ENCODE measurements around the gene C2orf15.

DNA sequence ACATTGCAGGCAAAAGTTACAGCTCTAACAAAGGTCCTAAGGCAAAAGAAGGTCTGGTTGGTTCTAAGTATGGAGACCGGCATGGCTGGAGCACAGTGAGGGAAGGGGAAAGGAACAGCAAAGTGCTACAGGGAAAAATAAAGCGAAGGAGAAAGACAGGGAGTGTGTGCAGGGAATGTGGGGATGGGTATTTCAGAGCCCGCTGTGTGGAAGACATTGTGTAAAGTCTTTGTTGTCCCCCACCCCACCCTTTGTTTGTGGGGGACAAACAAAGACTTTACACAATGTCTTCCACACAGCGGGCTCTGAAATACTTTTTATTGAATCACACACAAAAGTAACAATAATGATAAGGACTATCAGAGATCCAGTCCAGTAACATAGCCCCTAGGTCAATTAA lies 28.9 kb upstream of the C2orf15 start:
- TF ChIP-seq POLR2AphosphoS5 (IDR thresholded peaks at IDR 0.05), result no peak
- TF ChIP-seq, protein P1, sequence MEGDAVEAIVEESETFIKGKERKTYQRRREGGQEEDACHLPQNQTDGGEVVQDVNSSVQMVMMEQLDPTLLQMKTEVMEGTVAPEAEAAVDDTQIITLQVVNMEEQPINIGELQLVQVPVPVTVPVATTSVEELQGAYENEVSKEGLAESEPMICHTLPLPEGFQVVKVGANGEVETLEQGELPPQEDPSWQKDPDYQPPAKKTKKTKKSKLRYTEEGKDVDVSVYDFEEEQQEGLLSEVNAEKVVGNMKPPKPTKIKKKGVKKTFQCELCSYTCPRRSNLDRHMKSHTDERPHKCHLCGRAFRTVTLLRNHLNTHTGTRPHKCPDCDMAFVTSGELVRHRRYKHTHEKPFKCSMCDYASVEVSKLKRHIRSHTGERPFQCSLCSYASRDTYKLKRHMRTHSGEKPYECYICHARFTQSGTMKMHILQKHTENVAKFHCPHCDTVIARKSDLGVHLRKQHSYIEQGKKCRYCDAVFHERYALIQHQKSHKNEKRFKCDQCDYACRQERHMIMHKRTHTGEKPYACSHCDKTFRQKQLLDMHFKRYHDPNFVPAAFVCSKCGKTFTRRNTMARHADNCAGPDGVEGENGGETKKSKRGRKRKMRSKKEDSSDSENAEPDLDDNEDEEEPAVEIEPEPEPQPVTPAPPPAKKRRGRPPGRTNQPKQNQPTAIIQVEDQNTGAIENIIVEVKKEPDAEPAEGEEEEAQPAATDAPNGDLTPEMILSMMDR (IDR thresholded peaks at IDR 0.05), result no peak
- TF ChIP-seq POLR2A (IDR thresholded peaks at IDR 0.05), result no peak
- TF ChIP-seq EP300 (IDR thresholded peaks at IDR 0.05), result no peak

Data from upper lobe of left lung (tissue), 4 donors.